GM18511 (cell line): ENCODE results near the gene CRACDL.
"Not testable (repeated sequence)": the region's sequence is repeated elsewhere in the genome, so short reads cannot be mapped to it uniquely, and the experiment has no call there.

Experiments
- ATAC-seq: cut with Tn5 transposase; IDR thresholded peaks from one replicate; pipeline ENCODE4 v1.9.1; 2021; ENCODE audit warnings: mild to moderate bottlenecking, moderate library complexity; ENCODE audit not compliant: unreplicated experiment

CRACDL gene

GRCh38 chr2:98907966-98908905 lies 27.8 kb downstream of the CRACDL start:
- ATAC-seq, result no peak

- no peak for ATAC-seq
Observed at GRCh38 chr2:98907385-98907784, 28.6 kb downstream of the CRACDL start.

- ATAC-seq, result no peak
Observed at GRCh38 chr2:98903767-98904485, 32.1 kb downstream of the CRACDL start.

GRCh38 chr2:98903064-98903355 lies 33.0 kb downstream of the CRACDL start:
- no peak for ATAC-seq

GRCh38 chr2:98902209-98903063 lies 33.6 kb downstream of the CRACDL start:
- no peak for ATAC-seq

- ATAC-seq, result no peak
Observed at GRCh38 chr2:98901702-98902101, 34.3 kb downstream of the CRACDL start.

GRCh38 chr2:98901291-98901690 lies 34.7 kb downstream of the CRACDL start:
- ATAC-seq, result no peak

GRCh38 chr2:98900721-98901120 lies 35.3 kb downstream of the CRACDL start:
- ATAC-seq, result no peak

GRCh38 chr2:98899703-98900078 lies 36.3 kb downstream of the CRACDL start:
- not testable (repeated sequence) for ATAC-seq

- no peak for ATAC-seq
Observed at GRCh38 chr2:98899041-98899702, 36.9 kb downstream of the CRACDL start.

GRCh38 chr2:98898423-98898841 lies 37.6 kb downstream of the CRACDL start:
- ATAC-seq, result no peak

- no peak for ATAC-seq
Observed at GRCh38 chr2:98897746-98898145, 38.3 kb downstream of the CRACDL start.

- no peak for ATAC-seq
Observed at GRCh38 chr2:98896944-98897343, 39.1 kb downstream of the CRACDL start.

- no peak for ATAC-seq
Observed at GRCh38 chr2:98896416-98896815, 39.6 kb downstream of the CRACDL start.

- ATAC-seq, result no peak
Observed at GRCh38 chr2:98895901-98896300, 40.1 kb downstream of the CRACDL start.

GRCh38 chr2:98895221-98895620 lies 40.8 kb downstream of the CRACDL start:
- no peak for ATAC-seq

- ATAC-seq, result no peak
Observed at GRCh38 chr2:98894331-98895000, 41.6 kb downstream of the CRACDL start.

GRCh38 chr2:98893911-98894321 lies 42.1 kb downstream of the CRACDL start:
- no peak for ATAC-seq

- no peak for ATAC-seq
Observed at GRCh38 chr2:98892871-98893270, 43.2 kb downstream of the CRACDL start.

- ATAC-seq, result no peak
Observed at GRCh38 chr2:98891591-98891990, 44.4 kb downstream of the CRACDL start.
